ENCODE measurements around the gene POLE. TPM values are rescaled to one million over a fixed set of nuclear protein-coding genes. Genes with fewer than 3 reads are reported as not detected.

The POLE gene
- total and polyA plus RNA-seq, 10 of the 15 experiments (the other 5 are each of a cell fraction or from before 2014, with no cell fraction given), result 2.3 to 103 (median 37.1) TPM

GRCh38 chr12:132724506-132725241 lies 37.5 kb upstream of the POLE start:
- FAIRE-seq (no peak), ATAC-seq (no peak), DNase-seq (ENCODE audit: low read depth, low spot score) (no peak)
- no TSS peak for BruUV-seq (replicated peaks)
- SMC1A ChIA-PET (ENCODE audit: uncharacterized antibody, unreplicated experiment), result no interaction called here
- Histone ChIP-seq H3K9ac (ENCODE audit: control insufficient read depth, insufficient read depth, low read length) (no peak overlapping the region), H2AFZ (ENCODE audit: control insufficient read depth, low read depth, low read length) (no peak overlapping the region), H3K4me2 (ENCODE audit: control insufficient read depth, insufficient read depth) (no peak overlapping the region), H3K79me2 (ENCODE audit: control insufficient read depth, insufficient read depth, low read length) (no peaks in the 10 kb centered on the region), H3K4me3 (no peak overlapping the region), H3K27me3 (replicated peaks in 1 of 2; ENCODE audit: control insufficient read depth in 2 of 2, insufficient read depth in 2 of 2, low read length in 1 of 2) (no peaks in the 10 kb centered on the region), H3K27ac (ENCODE audit: control insufficient read depth, insufficient read depth) (no peak overlapping the region), H3K4me1 (ENCODE audit: control insufficient read depth, insufficient read depth, low read length) (no peaks in the 10 kb centered on the region), H3K9me3 (replicated peaks; ENCODE audit: control insufficient read depth, insufficient read depth, low read length) (no peaks in the 10 kb centered on the region; the same call in 2 of the 3 replicates), H4K20me1 (ENCODE audit: control insufficient read depth, insufficient read depth) (0 out of 2 replicates have a peak, but pooled peaks cover 8% of the 10 kb centered on the region), H3K36me3 (ENCODE audit: control insufficient read depth in 2 of 2, insufficient read depth in 2 of 2, low read length in 1 of 2) (peaks cover 30 to 48% of the 10 kb centered on the region in 2 experiments)
- RAD21 ChIA-PET (ENCODE audit: unreplicated experiment), result no interaction called here
- CTCF ChIA-PET, result no interaction called here
- no peak for TF ChIP-seq SRF (IDR thresholded peaks at IDR 0.05; ENCODE audit: low read depth in 2 of 2, low read length in 2 of 2)
- TF ChIP-seq SKIL (IDR thresholded peaks at IDR 0.05; ENCODE audit: low read depth, poor library complexity, severe bottlenecking), result no peak
- 0 out of 2 replicates have a peak, but pooled peaks have one; percentile 11 for TF ChIP-seq POLR2A (IDR thresholded peaks at IDR 0.05; ENCODE audit: low read depth, low read length)
- POLR2A ChIA-PET, result no interaction called here
- 97% methylated on average over 28 of the region's 30 CpGs for WGBS (ENCODE audit: insufficient coverage, insufficient replicate concordance, low lambda C conversion rate, missing lambda C conversion rate)
- in situ Hi-C loops (cut with MboI) (no loop called here), intact Hi-C loops (cut with micrococcal nuclease; ENCODE audit: unreplicated experiment) (no loop called here)

- Histone ChIP-seq H3K27ac (ENCODE audit: control insufficient read depth, insufficient read depth) (no peak overlapping the region), H3K4me1 (ENCODE audit: control insufficient read depth, insufficient read depth, low read length) (no peaks in the 10 kb centered on the region), H4K20me1 (ENCODE audit: control insufficient read depth, insufficient read depth) (0 out of 2 replicates have a peak, but pooled peaks cover 8% of the 10 kb centered on the region), H3K9me3 (replicated peaks; ENCODE audit: control insufficient read depth, insufficient read depth, low read length) (no peaks in the 10 kb centered on the region; the same call in 2 of the 3 replicates), H3K36me3 (ENCODE audit: control insufficient read depth in 2 of 2, insufficient read depth in 2 of 2, low read length in 1 of 2) (peaks cover 39 to 45% of the 10 kb centered on the region in 2 experiments), H3K9ac (ENCODE audit: control insufficient read depth, insufficient read depth, low read length) (no peak overlapping the region), H3K27me3 (replicated peaks in 1 of 2; ENCODE audit: control insufficient read depth in 2 of 2, insufficient read depth in 2 of 2, low read length in 1 of 2) (no peaks in the 10 kb centered on the region), H3K79me2 (ENCODE audit: control insufficient read depth, insufficient read depth, low read length) (no peaks in the 10 kb centered on the region), H3K4me3 (no peak overlapping the region), H3K4me2 (ENCODE audit: control insufficient read depth, insufficient read depth) (no peak overlapping the region), H2AFZ (ENCODE audit: control insufficient read depth, low read depth, low read length) (no peak overlapping the region)
- ChIA-PET CTCF (no interaction called here), RAD21 (ENCODE audit: unreplicated experiment) (no interaction called here), POLR2A (no interaction called here), SMC1A (ENCODE audit: uncharacterized antibody, unreplicated experiment) (no interaction called here)
- in situ Hi-C loops (cut with MboI) (no loop called here), intact Hi-C loops (cut with micrococcal nuclease; ENCODE audit: unreplicated experiment) (no loop called here)
- 70% methylated on average over 2 of the region's 2 CpGs for WGBS (ENCODE audit: insufficient coverage, insufficient replicate concordance, low lambda C conversion rate, missing lambda C conversion rate)
- no peak for DNase-seq (ENCODE audit: low read depth, low spot score)
- BruUV-seq (replicated peaks), result no TSS peak
- ATAC-seq, result no peak
- no peak for TF ChIP-seq SUZ12 (IDR thresholded peaks at IDR 0.05; ENCODE audit: unreplicated experiment)
- no peak for FAIRE-seq
These were observed 36.6 kb upstream of the POLE start for GRCh38 chr12:132723764-132724140.

Data from GM12878 (cell line).